ENCODE measurements around the gene IKZF1. TPM values are rescaled to one million over a fixed set of nuclear protein-coding genes. Genes with fewer than 3 reads are reported as not detected.

Gene IKZF1
- total and polyA plus RNA-seq, 9 of the 15 experiments (the other 6 are each of a cell fraction or from before 2014, with no cell fraction given), result 12.6 to 85.3 (median 44.7) TPM

DNA sequence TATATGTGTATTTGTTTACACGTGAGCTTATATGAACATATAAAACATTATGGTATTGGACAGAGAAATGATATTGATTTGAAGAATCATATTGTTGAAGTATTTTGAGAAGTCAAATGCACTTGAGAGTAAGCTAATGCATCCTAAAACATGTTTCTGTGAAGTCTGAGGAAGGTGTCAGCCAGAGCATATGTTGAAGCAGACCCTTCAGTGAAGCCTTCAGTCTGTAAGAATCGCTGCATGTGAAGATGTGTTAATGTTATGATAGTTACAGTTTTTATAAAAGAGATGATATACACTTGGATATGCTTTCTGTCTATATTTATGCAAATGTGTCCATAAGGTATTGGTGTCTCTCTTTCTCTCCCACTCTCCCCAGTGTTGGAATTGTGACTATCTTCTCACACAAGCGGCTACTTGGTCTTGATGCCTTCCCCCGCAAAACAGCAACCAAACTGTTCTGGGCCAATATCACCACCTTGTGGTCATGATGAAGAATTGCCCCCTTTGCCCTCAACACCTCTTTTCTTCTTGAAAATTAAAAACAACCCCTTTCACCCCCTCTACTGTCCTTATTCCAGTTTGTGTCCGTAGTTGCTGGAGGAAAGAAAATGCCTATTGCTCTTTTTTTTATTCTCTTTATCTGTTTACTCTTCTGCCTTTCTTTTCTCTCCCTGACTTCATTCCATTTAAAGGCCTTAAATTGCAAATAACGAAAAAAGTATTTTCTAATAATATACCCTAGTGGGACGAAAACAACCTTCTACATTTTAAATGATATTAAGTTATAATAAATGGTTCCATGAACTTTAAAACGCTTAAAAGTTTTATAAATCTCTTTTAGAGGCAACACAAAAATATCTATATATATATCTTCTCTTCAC, 64.9 kb downstream of the IKZF1 start (continued):
- TF ChIP-seq, protein P1, sequence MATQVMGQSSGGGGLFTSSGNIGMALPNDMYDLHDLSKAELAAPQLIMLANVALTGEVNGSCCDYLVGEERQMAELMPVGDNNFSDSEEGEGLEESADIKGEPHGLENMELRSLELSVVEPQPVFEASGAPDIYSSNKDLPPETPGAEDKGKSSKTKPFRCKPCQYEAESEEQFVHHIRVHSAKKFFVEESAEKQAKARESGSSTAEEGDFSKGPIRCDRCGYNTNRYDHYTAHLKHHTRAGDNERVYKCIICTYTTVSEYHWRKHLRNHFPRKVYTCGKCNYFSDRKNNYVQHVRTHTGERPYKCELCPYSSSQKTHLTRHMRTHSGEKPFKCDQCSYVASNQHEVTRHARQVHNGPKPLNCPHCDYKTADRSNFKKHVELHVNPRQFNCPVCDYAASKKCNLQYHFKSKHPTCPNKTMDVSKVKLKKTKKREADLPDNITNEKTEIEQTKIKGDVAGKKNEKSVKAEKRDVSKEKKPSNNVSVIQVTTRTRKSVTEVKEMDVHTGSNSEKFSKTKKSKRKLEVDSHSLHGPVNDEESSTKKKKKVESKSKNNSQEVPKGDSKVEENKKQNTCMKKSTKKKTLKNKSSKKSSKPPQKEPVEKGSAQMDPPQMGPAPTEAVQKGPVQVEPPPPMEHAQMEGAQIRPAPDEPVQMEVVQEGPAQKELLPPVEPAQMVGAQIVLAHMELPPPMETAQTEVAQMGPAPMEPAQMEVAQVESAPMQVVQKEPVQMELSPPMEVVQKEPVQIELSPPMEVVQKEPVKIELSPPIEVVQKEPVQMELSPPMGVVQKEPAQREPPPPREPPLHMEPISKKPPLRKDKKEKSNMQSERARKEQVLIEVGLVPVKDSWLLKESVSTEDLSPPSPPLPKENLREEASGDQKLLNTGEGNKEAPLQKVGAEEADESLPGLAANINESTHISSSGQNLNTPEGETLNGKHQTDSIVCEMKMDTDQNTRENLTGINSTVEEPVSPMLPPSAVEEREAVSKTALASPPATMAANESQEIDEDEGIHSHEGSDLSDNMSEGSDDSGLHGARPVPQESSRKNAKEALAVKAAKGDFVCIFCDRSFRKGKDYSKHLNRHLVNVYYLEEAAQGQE (IDR thresholded peaks at IDR 0.05; ENCODE audit: borderline replicate concordance), result peak; percentile 95
- TF ChIP-seq, protein P1 (CRISPR knock-in tag; IDR thresholded peaks at IDR 0.05; ENCODE audit: low read depth), result no peak
- no peak for TF ChIP-seq NR2F6 (CRISPR knock-in tag; IDR thresholded peaks at IDR 0.05)
- TF ChIP-seq TRIM24 (IDR thresholded peaks at IDR 0.05), result 0 out of 4 replicates have a peak, but pooled peaks of 1 of the 2 experiments have one; percentile 41
- peak; percentile 97 for TF ChIP-seq DEAF1 (CRISPR knock-in tag; IDR thresholded peaks at IDR 0.05)
- TF ChIP-seq CC2D1A (IDR thresholded peaks at IDR 0.05), result peak; percentile 90
- no peak for TF ChIP-seq ZNF212 (CRISPR knock-in tag; IDR thresholded peaks at IDR 0.05)
- TF ChIP-seq ZNF740 (CRISPR knock-in tag; IDR thresholded peaks at IDR 0.05), result no peak
- 0 out of 4 replicates have a peak, but pooled peaks of 1 of the 2 experiments have one; percentile 32 for TF ChIP-seq ZNF740 (tag; IDR thresholded peaks at IDR 0.05)
- TF ChIP-seq NFE2L1 (tag; IDR thresholded peaks at IDR 0.05; ENCODE audit: borderline replicate concordance, low read depth), result no peak
- TF ChIP-seq ZNF395 (CRISPR knock-in tag; IDR thresholded peaks at IDR 0.05), result no peak; the same call in 1 of the 2 replicates
- 0 out of 2 replicates have a peak, but pooled peaks have one; percentile 19 for TF ChIP-seq CXXC5 (CRISPR knock-in tag; IDR thresholded peaks at IDR 0.05)
- TF ChIP-seq, protein P2, sequence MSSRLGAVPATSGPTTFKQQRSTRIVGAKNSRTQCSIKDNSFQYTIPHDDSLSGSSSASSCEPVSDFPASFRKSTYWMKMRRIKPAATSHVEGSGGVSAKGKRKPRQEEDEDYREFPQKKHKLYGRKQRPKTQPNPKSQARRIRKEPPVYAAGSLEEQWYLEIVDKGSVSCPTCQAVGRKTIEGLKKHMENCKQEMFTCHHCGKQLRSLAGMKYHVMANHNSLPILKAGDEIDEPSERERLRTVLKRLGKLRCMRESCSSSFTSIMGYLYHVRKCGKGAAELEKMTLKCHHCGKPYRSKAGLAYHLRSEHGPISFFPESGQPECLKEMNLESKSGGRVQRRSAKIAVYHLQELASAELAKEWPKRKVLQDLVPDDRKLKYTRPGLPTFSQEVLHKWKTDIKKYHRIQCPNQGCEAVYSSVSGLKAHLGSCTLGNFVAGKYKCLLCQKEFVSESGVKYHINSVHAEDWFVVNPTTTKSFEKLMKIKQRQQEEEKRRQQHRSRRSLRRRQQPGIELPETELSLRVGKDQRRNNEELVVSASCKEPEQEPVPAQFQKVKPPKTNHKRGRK (tag; IDR thresholded peaks at IDR 0.05), result no peak
